HL-60/S4 treated with phorbol 12-myristate 13-acetate at 8.2 ng/mL for 4 days and 3 days (cell line): ENCODE results near the gene GNA12.
"Not testable (repeated sequence)": the region's sequence is repeated elsewhere in the genome, so short reads cannot be mapped to it uniquely, and the experiment has no call there.

Source experiments
- in situ Hi-C: fragments of 300-500 bp; cut with MboI; formaldehyde crosslinking; loops from 2 replicates; pipeline ENCODE4 v1.15.0; 2022; ENCODE audit warnings: low sequenced_read_pairs

The GNA12 gene

GRCh38 chr7:2869981-2870380 lies 25.9 kb upstream of the GNA12 start:
- in situ Hi-C loops: no loop called here

- in situ Hi-C loops: no loop called here
Measured at GRCh38 chr7:2866601-2867000, 22.5 kb upstream of the GNA12 start.

GRCh38 chr7:2864999-2865670 lies 21.0 kb upstream of the GNA12 start:
- in situ Hi-C loops: no loop called here

GRCh38 chr7:2864204-2864985 lies 20.3 kb upstream of the GNA12 start:
- in situ Hi-C loops: no loop called here

GRCh38 chr7:2863461-2864066 lies 19.5 kb upstream of the GNA12 start:
- in situ Hi-C loops: no loop called here

GRCh38 chr7:2862831-2863361 lies 18.8 kb upstream of the GNA12 start:
- in situ Hi-C loops: no loop called here

GRCh38 chr7:2861509-2861908 lies 17.4 kb upstream of the GNA12 start:
- in situ Hi-C loops: no loop called here

GRCh38 chr7:2860627-2861133 lies 16.6 kb upstream of the GNA12 start:
- in situ Hi-C loops: no loop called here

- in situ Hi-C loops: no loop called here
Measured at GRCh38 chr7:2859952-2860351, 15.8 kb upstream of the GNA12 start.

- in situ Hi-C loops: no loop called here
Measured at GRCh38 chr7:2858621-2859020, 14.5 kb upstream of the GNA12 start.

- in situ Hi-C loops: no loop called here
Measured at GRCh38 chr7:2856388-2857169, 12.5 kb upstream of the GNA12 start.

GRCh38 chr7:2855386-2855785 lies 11.3 kb upstream of the GNA12 start:
- in situ Hi-C loops: no loop called here

GRCh38 chr7:2853552-2853951 lies 9.4 kb upstream of the GNA12 start:
- in situ Hi-C loops: not testable (repeated sequence)

- in situ Hi-C loops: no loop called here
Measured at GRCh38 chr7:2853147-2853546, 9.0 kb upstream of the GNA12 start.

DNA sequence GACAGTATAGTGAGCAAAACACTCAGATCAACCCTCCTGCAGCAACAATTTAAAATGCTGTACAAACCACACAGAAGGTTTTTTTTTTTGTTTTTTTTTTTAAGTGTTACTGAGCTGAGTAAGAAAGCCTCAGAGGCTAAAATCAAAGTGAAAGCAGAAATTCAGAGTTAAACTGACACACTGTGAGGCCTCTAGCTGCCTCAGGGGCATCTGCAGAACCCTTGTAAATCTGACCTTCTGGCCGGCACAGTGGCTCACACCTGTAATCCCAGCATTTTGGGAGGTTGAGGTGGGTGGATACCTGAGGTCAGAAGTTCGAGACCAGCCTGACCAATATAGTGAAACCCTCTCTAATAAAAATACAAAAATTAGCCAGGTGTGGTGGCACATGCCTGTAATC lies 7.4 kb upstream of the GNA12 start:
- in situ Hi-C loops: no loop called here

DNA sequence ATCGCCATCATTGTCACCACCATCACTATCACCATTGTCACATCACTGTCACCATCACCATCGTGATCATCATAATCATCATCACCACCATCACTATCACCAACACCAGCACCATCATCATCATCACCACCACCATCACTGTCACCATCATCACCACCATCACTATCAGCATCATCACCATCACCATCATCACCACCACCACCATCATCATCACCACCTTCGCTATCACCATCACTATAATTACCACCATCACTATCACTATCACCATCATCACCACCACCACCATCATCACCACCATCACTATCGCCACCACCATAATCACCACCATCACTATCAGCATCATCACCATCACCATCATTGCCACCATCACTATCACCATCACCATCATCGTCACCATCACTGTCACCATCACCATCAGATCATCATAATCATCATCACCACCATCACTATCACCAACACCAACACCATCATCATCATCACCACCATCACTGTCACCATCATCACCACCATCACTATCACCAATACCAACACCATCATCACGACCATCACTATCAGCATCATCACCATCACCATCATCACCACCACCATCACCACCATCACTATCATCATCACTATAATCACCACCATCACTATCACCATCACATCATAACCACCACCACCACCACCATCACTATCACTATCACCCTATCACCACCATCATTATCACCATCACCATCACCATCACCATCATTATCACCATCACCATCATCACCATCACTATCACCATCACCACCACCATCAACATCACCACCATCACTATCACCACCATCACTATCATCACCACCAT lies 6.0 kb upstream of the GNA12 start:
- in situ Hi-C loops: no loop called here

DNA sequence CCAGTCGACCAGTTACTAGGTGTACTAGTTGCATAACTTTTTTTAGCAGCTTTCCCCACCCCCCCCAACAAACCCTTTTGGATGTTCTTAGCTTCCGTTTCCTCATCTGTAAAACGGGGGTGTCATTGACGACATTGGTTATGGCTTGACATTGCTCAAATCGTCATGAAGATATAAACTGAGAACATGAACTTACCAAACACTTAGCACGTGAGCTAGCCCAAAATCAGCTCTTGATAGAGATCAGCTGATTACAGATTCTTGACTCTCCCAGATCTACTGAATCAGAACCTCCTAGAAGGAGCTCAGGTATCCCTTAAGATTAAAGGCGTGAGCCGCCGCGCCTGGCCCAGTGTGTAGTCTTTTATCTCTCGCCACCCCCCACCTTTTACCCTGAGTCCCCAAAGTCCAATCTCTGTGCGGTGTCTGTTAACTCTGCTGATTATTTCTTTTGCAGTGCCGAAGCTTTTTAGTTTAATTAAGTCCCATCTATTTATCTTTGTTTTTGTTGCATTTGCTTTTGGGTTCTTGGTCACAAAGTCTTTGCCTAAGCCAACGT lies 1.0 kb upstream of the GNA12 start:
- in situ Hi-C loops: no loop called here

DNA sequence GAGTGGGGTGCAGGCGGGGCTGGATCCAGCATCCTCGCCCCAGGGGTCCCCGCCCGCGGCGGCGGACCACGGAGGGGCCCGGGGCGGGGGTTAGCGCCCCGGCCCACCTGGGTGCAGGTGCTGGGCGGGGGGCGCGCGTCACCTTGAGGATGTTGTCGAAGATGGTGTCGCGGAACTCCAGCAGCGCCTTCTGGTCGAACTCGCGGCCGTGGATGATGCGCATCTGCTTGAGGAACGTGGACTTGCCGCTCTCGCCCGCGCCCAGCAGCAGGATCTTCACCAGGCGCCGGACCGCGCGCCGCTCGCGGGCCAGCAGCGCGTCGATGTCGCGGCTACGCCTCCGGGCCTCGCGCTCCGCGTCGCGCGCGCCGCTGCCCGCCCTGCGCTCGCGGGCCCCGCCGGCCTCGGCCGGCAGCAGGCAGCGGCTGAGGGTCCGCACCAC lies 376 bp downstream of the GNA12 start:
- in situ Hi-C loops: no loop called here

- in situ Hi-C loops: no loop called here
Measured at GRCh38 chr7:2843191-2843685, 870 bp downstream of the GNA12 start.
